CD14-positive monocyte (primary cell): ENCODE results near the gene SLC25A33. TPM values are rescaled to one million over a fixed set of nuclear protein-coding genes. Genes with fewer than 3 reads are reported as not detected.

ENCODE experiments used
- DNase-seq, 3 donors: peaks; one replicate each; pipeline ENCODE4 v3.0.0-alpha.2; 2011 to 2022
- H2AFZ ChIP-seq: 2 replicates; pipeline ENCODE4 v1.6.0; 2012; ENCODE audit warnings: mild to moderate bottlenecking, low read depth, low read length, inconsistent platforms; ENCODE audit not compliant: insufficient read depth, poor library complexity, severe bottlenecking
- H3K27ac ChIP-seq, 2 donors: 1 replicate in 1 of 2; 2 replicates in 1 of 2; pipeline ENCODE4 v1.5.1; 2012 to 2013; ENCODE audit warnings: low read length in 2 of 2, control low read depth in 1 of 2, inconsistent platforms in 1 of 2, low read depth in 1 of 2, mild to moderate bottlenecking in 1 of 2
- H3K27me3 ChIP-seq, 2 donors: one replicate each; pipeline versions ENCODE4 v1.6.0 to v1.6.1; 2011 to 2013; ENCODE audit warnings: low read length in 2 of 2; ENCODE audit not compliant: control insufficient read depth in 2 of 2, insufficient read depth in 2 of 2
- H3K36me3 ChIP-seq, 2 donors: replicated peaks in 1 of 2; 1 replicate in 1 of 2; 2 replicates in 1 of 2; pipeline versions ENCODE4 v1.5.1 to v1.6.1; 2012 to 2013; ENCODE audit warnings: low read length in 2 of 2, control low read depth in 1 of 2, inconsistent platforms in 1 of 2, mild to moderate bottlenecking in 1 of 2; ENCODE audit not compliant: insufficient read depth in 2 of 2, control insufficient read depth in 1 of 2
- H3K4me1 ChIP-seq, 2 donors: 1 replicate in 1 of 2; 2 replicates in 1 of 2; pipeline versions ENCODE4 v1.5.1 to v1.6.1; 2012 to 2013; ENCODE audit warnings: low read length in 2 of 2, control low read depth in 1 of 2, inconsistent platforms in 1 of 2, mild to moderate bottlenecking in 1 of 2, moderate library complexity in 1 of 2; ENCODE audit not compliant: insufficient read depth in 2 of 2, control insufficient read depth in 1 of 2
- H3K4me2 ChIP-seq: replicated peaks from 2 replicates; pipeline ENCODE3; 2012; ENCODE audit warnings: low read length, moderate library complexity, mild to moderate bottlenecking; ENCODE audit not compliant: poor library complexity, severe bottlenecking; ENCODE audit errors: extremely low read depth
- H3K4me3 ChIP-seq, 3 experiments: fragments of 200-600 bp in 1 of 3; sonication (generic) in 1 of 3; replicated peaks in 1 of 3; 1 replicate in 2 of 3; 2 replicates in 1 of 3; pipeline ENCODE4 v1.5.1; 2011 to 2013; ENCODE audit warnings: low read length in 3 of 3, mild to moderate bottlenecking in 3 of 3, control low read depth in 2 of 3, low read depth in 2 of 3, inconsistent platforms in 1 of 3, moderate library complexity in 1 of 3
- H3K79me2 ChIP-seq: 2 replicates; pipeline ENCODE4 v1.6.0; 2012; ENCODE audit warnings: mild to moderate bottlenecking, control low read depth, inconsistent platforms, low read length, moderate library complexity; ENCODE audit not compliant: insufficient read depth
- H3K9ac ChIP-seq: 2 replicates; pipeline ENCODE4 v1.6.0; 2017; ENCODE audit warnings: low read length, mild to moderate bottlenecking; ENCODE audit not compliant: insufficient read depth, poor library complexity, severe bottlenecking
- H3K9me3 ChIP-seq, 2 donors: replicated peaks in 1 of 2; 1 replicate in 1 of 2; 2 replicates in 1 of 2; pipeline versions ENCODE4 v1.5.1 to v1.6.1; 2012 to 2013; ENCODE audit warnings: low read length in 2 of 2, control low read depth in 1 of 2; ENCODE audit not compliant: control insufficient read depth in 1 of 2, insufficient read depth in 1 of 2
- H4K20me1 ChIP-seq: 2 replicates; pipeline ENCODE4 v1.6.0; 2012; ENCODE audit warnings: mild to moderate bottlenecking, low read length, control low read depth, moderate library complexity; ENCODE audit not compliant: insufficient read depth
- H3K27ac Mint-ChIP-seq, 7 donors: one replicate each; pipeline ENCODE4 v1.8.0; 2020; ENCODE audit warnings: mild to moderate bottlenecking in 7 of 7, mixed read lengths in 7 of 7, moderate library complexity in 6 of 7, inconsistent platforms in 2 of 7
- H3K27me3 Mint-ChIP-seq, 3 donors: one replicate each; pipeline ENCODE4 v1.8.0; 2021 to 2022; ENCODE audit warnings: low read depth in 3 of 3, mild to moderate bottlenecking in 3 of 3, mixed read lengths in 3 of 3, moderate library complexity in 3 of 3, inconsistent platforms in 1 of 3
- H3K36me3 Mint-ChIP-seq, 2 donors: one replicate each; pipeline ENCODE4 v1.8.0; 2020; ENCODE audit warnings: mixed read lengths in 2 of 2, inconsistent platforms in 1 of 2, mild to moderate bottlenecking in 1 of 2
- H3K4me1 Mint-ChIP-seq: one replicate; pipeline ENCODE4 v1.8.0; 2020; ENCODE audit warnings: mild to moderate bottlenecking, mixed read lengths
- H3K4me3 Mint-ChIP-seq, 2 donors: one replicate each; pipeline ENCODE4 v1.8.0; 2020; ENCODE audit warnings: mild to moderate bottlenecking in 2 of 2, mixed read lengths in 2 of 2, moderate library complexity in 1 of 2
- H3K9me3 Mint-ChIP-seq, 7 donors: one replicate each; pipeline ENCODE4 v1.8.0; 2020 to 2022; ENCODE audit warnings: mixed read lengths in 7 of 7, mild to moderate bottlenecking in 6 of 7, moderate library complexity in 6 of 7, inconsistent platforms in 2 of 7
- CTCF ChIP-seq: fragments of 200-600 bp; IDR thresholded peaks from one replicate; pipeline ENCODE4 v1.8.0; 2022; ENCODE audit warnings: antibody characterized with exemption, mild to moderate bottlenecking
- WGBS: methylation state at CpG from one replicate; pipeline ENCODE4 v1.1.5; 2013; ENCODE audit warnings: missing lambda C conversion rate; ENCODE audit not compliant: insufficient coverage; 5-methylcytosine and 5-hydroxymethylcytosine counted together
- intact Hi-C, 2 donors: fragments of 100-400 bp; cut with micrococcal nuclease; formaldehyde crosslinking; loops; one replicate each; pipeline versions ENCODE4 v1.15.0 to v1.15.1; 2023
- polyA plus RNA-seq, 3 donors: library from polyadenylated mRNA; depleted of rRNA in 1 of 3; unstranded in 2 of 3; stranded (reverse) in 1 of 3; fragments of 300-500 nt in 2 of 3; fragments of >200 nt in 1 of 3; fragmentation: Illumina TruSeq in 2 of 3; gene quantifications; 1 replicate in 2 of 3; 2 replicates in 1 of 3; pipeline ENCODE4 v1.2.3, GENCODE V29; 2012 to 2021

SLC25A33 gene
- polyA plus RNA-seq, 3 donors = 2.3 to 6.4 (median 4.4) TPM

- peaks cover 0 to 9% (median 5%) of the 10 kb centered on the region in 7 donors for H3K9me3 Mint-ChIP-seq
- intact Hi-C loops = loop anchor here in 1 of 2 donors (5.0 kb wide), 1 partner anchor 111 kb away; no protein-coding TSS in a partner anchor
- H3K9me3 ChIP-seq = peaks cover 0 to 3% of the 10 kb centered on the region in 2 donors
- H4K20me1 ChIP-seq = peaks cover 29% of the 10 kb centered on the region
- peak overlapping the region in 4 of 7 donors; percentile 40 to 76 (median 50) for H3K27ac Mint-ChIP-seq
- no peak overlapping the region for H3K4me3 ChIP-seq
- peak overlapping the region; percentile 39 for H2AFZ ChIP-seq
- no peak overlapping the region for H3K27ac ChIP-seq
- H3K27me3 Mint-ChIP-seq = peaks cover 0 to 5% (median 0%) of the 10 kb centered on the region in 3 donors
- no peaks in the 10 kb centered on the region for H3K36me3 ChIP-seq
- H3K4me1 Mint-ChIP-seq = peaks cover 26% of the 10 kb centered on the region
- peaks cover 26 to 35% of the 10 kb centered on the region in 2 donors for H3K4me1 ChIP-seq
- no peak for TF ChIP-seq CTCF
- no peak overlapping the region for H3K4me2 ChIP-seq
- H3K79me2 ChIP-seq = peaks cover 26% of the 10 kb centered on the region
- H3K27me3 ChIP-seq = no peaks in the 10 kb centered on the region
- 93% methylated on average over 6 of the region's 7 CpGs for WGBS
- DNase-seq = no peak
- no peak overlapping the region for H3K9ac ChIP-seq
- no peak overlapping the region for H3K4me3 Mint-ChIP-seq
- H3K36me3 Mint-ChIP-seq = peaks cover 3 to 4% of the 10 kb centered on the region in 2 donors
Observed at GRCh38 chr1:9537863-9538668, 1.2 kb upstream of the SLC25A33 start.

GRCh38 chr1:9538669-9539164 is 548 bp upstream of the SLC25A33 start:
- peaks cover 0 to 5% (median 0%) of the 10 kb centered on the region in 3 donors for H3K27me3 Mint-ChIP-seq
- H3K4me1 Mint-ChIP-seq = peaks cover 26% of the 10 kb centered on the region
- 97% methylated on average over 18 of the region's 23 CpGs for WGBS
- H3K36me3 Mint-ChIP-seq = peaks cover 3 to 4% of the 10 kb centered on the region in 2 donors
- Histone ChIP-seq H3K4me1 (peaks cover 26 to 35% of the 10 kb centered on the region in 2 donors), H3K36me3 (no peaks in the 10 kb centered on the region), H3K4me2 (no peak overlapping the region), H3K27me3 (no peaks in the 10 kb centered on the region), H3K9me3 (peaks cover 0 to 3% of the 10 kb centered on the region in 2 donors), H3K4me3 (peak overlapping the region in 1 of 3 experiments; percentile 20), H3K79me2 (peaks cover 32% of the 10 kb centered on the region), H4K20me1 (peaks cover 35% of the 10 kb centered on the region), H3K9ac (no peak overlapping the region), H3K27ac (peak overlapping the region in 1 of 2 donors; percentile 19), H2AFZ (no peak overlapping the region)
- TF ChIP-seq CTCF = no peak
- peaks cover 0 to 9% (median 5%) of the 10 kb centered on the region in 7 donors for H3K9me3 Mint-ChIP-seq
- H3K4me3 Mint-ChIP-seq = peak overlapping the region in 1 of 2 donors; percentile 71
- intact Hi-C loops = loop anchor here in 1 of 2 donors (5.0 kb wide), 1 partner anchor 111 kb away; no protein-coding TSS in a partner anchor
- DNase-seq = no peak
- H3K27ac Mint-ChIP-seq = peak overlapping the region; percentile 72 to 84 (median 80)
